H1 (cell line): ENCODE data around the gene CALHM3. TPM values are rescaled to one million over a fixed set of nuclear protein-coding genes. Genes with fewer than 3 reads are reported as not detected.

Experiments used
- CTCF ChIA-PET: fragments of 300-600 bp; sonication (Branson Sonifier 250); formaldehyde crosslinking; loops from one replicate; lab custom pipeline; 2021; ENCODE audit not compliant: partially characterized antibody; lab: Charles Lee
- POLR2A ChIA-PET: fragments of 300-600 bp; sonication (Branson Sonifier 250); formaldehyde crosslinking; loops from one replicate; lab custom pipeline; 2021; ENCODE audit warnings: inconsistent platforms; ENCODE audit not compliant: partially characterized antibody; lab: Charles Lee
- DNase-seq, 2 experiments: peaks; one replicate each; pipeline versions ENCODE4 v3.0.0 to v3.0.0-alpha.2; 2010 to 2022; ENCODE audit warnings: low spot score in 2 of 2, low read depth in 1 of 2, mixed read lengths in 1 of 2
- FAIRE-seq: peaks from 2 replicates; lab custom pipeline; 2011; peaks lifted over from hg19 to GRCh38; lab: Jason Lieb, UNC
- H2AFZ ChIP-seq: 2 replicates; pipeline ENCODE4 v1.8.1; 2012; ENCODE audit warnings: low read length, inconsistent platforms
- H2AK5ac ChIP-seq: 2 replicates; pipeline ENCODE4 v1.6.1; 2013; ENCODE audit warnings: low read depth, low read length
- H2BK120ac ChIP-seq: replicated peaks from 2 replicates; pipeline ENCODE3; 2013; ENCODE audit warnings: low read depth, low read length, inconsistent platforms
- H2BK12ac ChIP-seq: 2 replicates; pipeline ENCODE4 v1.6.1; 2013; ENCODE audit warnings: low read depth, low read length
- H2BK15ac ChIP-seq: 2 replicates; pipeline ENCODE4 v1.6.1; 2013; ENCODE audit warnings: low read length
- H2BK20ac ChIP-seq: 2 replicates; pipeline ENCODE4 v1.6.1; 2013; ENCODE audit warnings: low read length
- H2BK5ac ChIP-seq: 2 replicates; pipeline ENCODE4 v1.6.1; 2013; ENCODE audit warnings: low read depth, low read length
- H3K14ac ChIP-seq: 2 replicates; pipeline ENCODE4 v1.6.1; 2013; ENCODE audit warnings: inconsistent platforms; ENCODE audit not compliant: insufficient read length
- H3K18ac ChIP-seq: 2 replicates; pipeline ENCODE4 v1.6.1; 2013; ENCODE audit warnings: low read length; ENCODE audit errors: extremely low read depth
- H3K23ac ChIP-seq: 2 replicates; pipeline ENCODE4 v1.6.1; 2013; ENCODE audit warnings: inconsistent platforms; ENCODE audit not compliant: insufficient read length
- H3K23me2 ChIP-seq: 2 replicates; pipeline ENCODE4 v1.6.1; 2013; ENCODE audit warnings: low read depth, low read length
- H3K27ac ChIP-seq: 2 replicates; pipeline ENCODE4 v1.6.1; 2011; ENCODE audit warnings: low read depth, low read length, inconsistent platforms
- H3K27me3 ChIP-seq, 4 experiments: replicated peaks in 1 of 4; 1 replicate in 1 of 4; 2 replicates in 3 of 4; pipeline versions ENCODE4 v1.6.1 to v1.8.1; 2011 to 2013; ENCODE audit warnings: low read length in 3 of 4, mild to moderate bottlenecking in 3 of 4, inconsistent platforms in 2 of 4, mixed read lengths in 2 of 4, moderate library complexity in 1 of 4; ENCODE audit not compliant: control insufficient read depth in 3 of 4, insufficient read depth in 3 of 4; ENCODE audit errors: extremely low read depth in 1 of 4
- H3K36me3 ChIP-seq, 4 experiments: 2 replicates each; pipeline versions ENCODE4 v1.6.1 to v1.8.1; 2011 to 2013; ENCODE audit warnings: mild to moderate bottlenecking in 4 of 4, low read length in 3 of 4, moderate library complexity in 2 of 4, control low read depth in 1 of 4, inconsistent platforms in 1 of 4; ENCODE audit not compliant: insufficient read depth in 4 of 4, control insufficient read depth in 2 of 4
- H3K4ac ChIP-seq: replicated peaks from 2 replicates; pipeline ENCODE3; 2013; ENCODE audit warnings: low read length, low read depth, mixed read lengths, inconsistent platforms; ENCODE audit not compliant: insufficient read length
- H3K4me1 ChIP-seq, 4 experiments: replicated peaks in 1 of 4; 1 replicate in 1 of 4; 2 replicates in 3 of 4; pipeline versions ENCODE4 v1.6.1 to v1.8.1; 2011 to 2013; ENCODE audit warnings: low read length in 3 of 4, inconsistent platforms in 2 of 4, mixed read lengths in 1 of 4; ENCODE audit not compliant: insufficient read depth in 4 of 4, control insufficient read depth in 3 of 4
- H3K4me2 ChIP-seq, 2 experiments: 2 replicates each; pipeline versions ENCODE4 v1.6.1 to v1.8.1; 2011 to 2013; ENCODE audit warnings: low read depth in 2 of 2, low read length in 2 of 2, control low read depth in 1 of 2, inconsistent platforms in 1 of 2, mild to moderate bottlenecking in 1 of 2; ENCODE audit not compliant: insufficient read depth in 1 of 2
- H3K4me3 ChIP-seq, 4 experiments: fragments of 200-600, 300-600 bp in 1 of 4; sonication (generic), shearing (Covaris generic), sonication (Bioruptor Twin) in 1 of 4; 2 replicates each; pipeline versions ENCODE4 v1.5.1 to v1.8.1; 2011 to 2016; ENCODE audit warnings: low read length in 4 of 4, low read depth in 3 of 4, control low read depth in 2 of 4, inconsistent platforms in 2 of 4, mild to moderate bottlenecking in 2 of 4, mixed read lengths in 1 of 4, moderate library complexity in 1 of 4; ENCODE audit not compliant: insufficient read depth in 2 of 4; ENCODE audit errors: extremely low read depth in 1 of 4
- H3K56ac ChIP-seq: replicated peaks from 2 replicates; pipeline ENCODE3; 2013; ENCODE audit warnings: low read depth, mild to moderate bottlenecking, mixed read lengths, low read length, inconsistent platforms; ENCODE audit not compliant: insufficient read length
- H3K79me1 ChIP-seq: 2 replicates; pipeline ENCODE4 v1.6.1; 2013; ENCODE audit warnings: low read depth, low read length, control low read depth
- H3K79me2 ChIP-seq, 2 experiments: 2 replicates each; pipeline versions ENCODE4 v1.6.1 to v1.8.1; 2012 to 2013; ENCODE audit warnings: low read length in 2 of 2, mild to moderate bottlenecking in 2 of 2, inconsistent platforms in 1 of 2; ENCODE audit not compliant: insufficient read depth in 2 of 2, control insufficient read depth in 1 of 2
- H3K9ac ChIP-seq, 4 experiments: replicated peaks in 1 of 4; 1 replicate in 1 of 4; 2 replicates in 3 of 4; pipeline versions ENCODE4 v1.6.1 to v1.8.1; 2011 to 2013; ENCODE audit warnings: low read depth in 3 of 4, low read length in 3 of 4, control low read depth in 2 of 4, mild to moderate bottlenecking in 2 of 4, moderate library complexity in 2 of 4, inconsistent platforms in 1 of 4; ENCODE audit errors: extremely low read depth in 1 of 4
- H3K9me3 ChIP-seq, 2 experiments: 2 replicates each; pipeline versions ENCODE4 v1.6.1 to v1.8.1; 2012 to 2013; ENCODE audit warnings: mild to moderate bottlenecking in 2 of 2, moderate library complexity in 2 of 2, control low read depth in 1 of 2, inconsistent platforms in 1 of 2, low read depth in 1 of 2, low read length in 1 of 2, mixed read lengths in 1 of 2; ENCODE audit not compliant: insufficient read depth in 2 of 2
- H4K20me1 ChIP-seq, 2 experiments: replicated peaks in 1 of 2; 2 replicates each; pipeline versions ENCODE3 to v1.8.1; 2011 to 2013; ENCODE audit warnings: inconsistent platforms in 2 of 2, low read length in 2 of 2, mild to moderate bottlenecking in 1 of 2; ENCODE audit not compliant: insufficient read depth in 2 of 2, control insufficient read depth in 1 of 2
- H4K5ac ChIP-seq: 2 replicates; pipeline ENCODE4 v1.6.1; 2013; ENCODE audit warnings: low read length, low read depth, mixed read lengths, inconsistent platforms; ENCODE audit not compliant: insufficient read length
- H4K8ac ChIP-seq: 2 replicates; pipeline ENCODE4 v1.8.0; 2013; ENCODE audit warnings: mild to moderate bottlenecking, moderate library complexity, low read length, inconsistent platforms; ENCODE audit not compliant: insufficient read depth; ENCODE audit errors: extremely low read depth
- H4K91ac ChIP-seq: replicated peaks from 2 replicates; pipeline ENCODE3; 2013; ENCODE audit warnings: low read length, mixed read lengths, inconsistent platforms; ENCODE audit not compliant: insufficient read length
- CBX5 ChIP-seq: fragments of 300-800, 300-1000 bp; sonication (generic); IDR thresholded peaks from 2 replicates; pipeline ENCODE4 v1.7.1; 2016; ENCODE audit warnings: antibody characterized with exemption, low read length, low read depth
- CEBPB ChIP-seq: IDR thresholded peaks from 2 replicates; pipeline ENCODE4 v1.6.1; 2012; ENCODE audit warnings: low read depth, low read length
- CREB1 ChIP-seq: IDR thresholded peaks from 2 replicates; pipeline ENCODE4 v1.6.1; 2012; ENCODE audit warnings: inconsistent platforms
- SRF ChIP-seq: IDR thresholded peaks from 2 replicates; pipeline ENCODE4 v1.6.1; 2011; ENCODE audit warnings: mild to moderate bottlenecking, low read depth, low read length, moderate library complexity
- WGBS, 2 experiments: shearing (Covaris generic) in 1 of 2; methylation state at CpG; one replicate each; pipeline versions ENCODE4 v1.1.6 to v1.1.7; 2013 to 2015; ENCODE audit warnings: low lambda C conversion rate in 2 of 2, mixed read lengths in 2 of 2, inconsistent platforms in 1 of 2, low coverage in 1 of 2, missing lambda C conversion rate in 1 of 2; ENCODE audit not compliant: insufficient replicate concordance in 2 of 2, insufficient coverage in 1 of 2, insufficient read length in 1 of 2; ENCODE audit errors: extremely low coverage in 1 of 2, missing lambda C conversion rate in 1 of 2; 5-methylcytosine and 5-hydroxymethylcytosine counted together
- polyA plus RNA-seq, 7 experiments: library from polyadenylated mRNA; depleted of rRNA in 3 of 7; stranded (reverse) in 5 of 7; unstranded in 2 of 7; fragments of >200 nt in 5 of 7; fragments of 200-250 nt in 2 of 7; gene quantifications; 1 replicate in 5 of 7; 2 replicates in 1 of 7; 4 replicates in 1 of 7; pipeline versions ENCODE4 v1.2.1 to v1.2.3, GENCODE V29; 2011 to 2013; ENCODE audit warnings: missing spikeins in 2 of 7, mixed read lengths in 2 of 7
- total RNA-seq: library from RNA; stranded (reverse); fragmentation: NEBNext Ultra II Directional; extraction: Animal tissue kit (Norgen Biotek cat#: 25700); gene quantifications from 2 replicates; pipeline ENCODE4 v1.2.1, GENCODE V29; 2021

CALHM3 gene
- total and polyA plus RNA-seq, 2 of the 8 experiments (the other 6 are each of a cell fraction or from before 2014, with no cell fraction given) = 0.17 to 0.60 TPM

DNA sequence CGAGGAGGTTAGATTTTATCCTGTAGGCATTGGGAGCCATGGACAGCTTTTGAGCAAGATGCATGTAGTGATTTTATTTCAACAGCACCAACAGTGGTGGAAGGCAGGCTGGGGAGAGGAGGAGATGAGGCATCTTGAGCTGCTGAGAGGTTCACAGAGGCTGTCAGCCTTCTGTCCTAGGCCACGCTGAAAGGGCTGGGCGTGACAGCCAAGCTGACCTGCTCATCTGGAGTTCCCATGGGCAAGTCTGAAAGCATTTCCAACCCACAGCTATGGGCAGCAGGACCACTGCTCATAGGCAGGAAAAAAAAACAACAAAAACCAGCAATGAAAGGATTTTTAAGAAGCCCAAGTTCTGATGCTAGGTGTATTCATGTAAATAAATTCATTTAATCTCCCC, 22.1 kb upstream of the CALHM3 start:
- CTCF ChIA-PET = interaction anchor here (1.2 to 5.4 kb wide), 4 partner anchors 15 to 72 kb away, joined by 3 to 37 read pairs (median 4); no protein-coding TSS in a partner anchor

More for the DNA sequence above, 22.1 kb upstream of the CALHM3 start:
- Histone ChIP-seq H2BK20ac (no peak overlapping the region), H4K20me1 (no peaks in the 10 kb centered on the region), H2AK5ac (no peak overlapping the region), H3K79me1 (no peaks in the 10 kb centered on the region), H4K5ac (no peak overlapping the region), H3K36me3 (no peaks in the 10 kb centered on the region), H3K4me3 (no peak overlapping the region), H4K91ac (no peak overlapping the region), H2BK12ac (no peak overlapping the region), H3K9me3 (no peaks in the 10 kb centered on the region), H3K27ac (no peak overlapping the region), H2BK120ac (no peak overlapping the region), H3K14ac (no peak overlapping the region), H3K79me2 (no peaks in the 10 kb centered on the region), H3K23me2 (no peaks in the 10 kb centered on the region), H3K9ac (no peak overlapping the region), H2AFZ (no peak overlapping the region), H3K18ac (no peak overlapping the region), H3K56ac (no peak overlapping the region), H3K4me1 (no peaks in the 10 kb centered on the region), H2BK5ac (no peak overlapping the region), H3K27me3 (no peaks in the 10 kb centered on the region; a peak in 4 of 7 replicates), H2BK15ac (no peak overlapping the region), H3K4ac (no peak overlapping the region), H3K4me2 (no peak overlapping the region), H3K23ac (no peak overlapping the region), H4K8ac (no peak overlapping the region)
- FAIRE-seq = no peak
- 94% methylated on average over 3 of the region's 3 CpGs; no CpG with 5 or more reads in 1 of the 2 experiments for WGBS, 2 experiments
- DNase-seq = no peak
- no peak for TF ChIP-seq CEBPB
- TF ChIP-seq CREB1 = no peak
- TF ChIP-seq CBX5 = no peak
- TF ChIP-seq SRF = no peak
- POLR2A ChIA-PET = interaction anchor here (1.2 kb wide), 1 partner anchor 151 kb away, joined by 3 read pairs; no protein-coding TSS in a partner anchor
